Spleen (tissue), 7 donors: ENCODE data around the gene INPP4B.

Experiments used
- POLR2A ChIP-seq, 3 donors: fragments of 450-650 bp; IDR thresholded peaks; one replicate each; pipeline ENCODE4 v1.5.1; 2017; ENCODE audit warnings: antibody characterized with exemption in 3 of 3, mild to moderate bottlenecking in 1 of 3
- POLR2AphosphoS5 ChIP-seq, 3 donors: sonication (generic); formaldehyde crosslinking; IDR thresholded peaks; one replicate each; pipeline ENCODE4 v1.5.1; 2017; ENCODE audit warnings: antibody characterized with exemption in 3 of 3
- TF ChIP-seq, protein P1 (sequence below), 11 experiments: fragments of 200-600 bp in 7 of 11; fragments of 450-650 bp in 4 of 11; sonication (generic) in 4 of 11; IDR thresholded peaks in 8 of 11; conservative IDR thresholded peaks in 3 of 11; 1 replicate in 7 of 11; 2 replicates in 4 of 11; pipeline versions ENCODE4 v1.4.0 to v1.8.0; 2016 to 2021; ENCODE audit warnings: antibody characterized with exemption in 11 of 11, inconsistent platforms in 4 of 11, mild to moderate bottlenecking in 1 of 11
- donor health status: DM: no; HTN: no; CAD: no; lungs with moderate emphysema.
- donor health status: DM: no; HTN: no; CAD: no.
- donor health status: DM: no; HTN: no; CAD: no.

DNA sequence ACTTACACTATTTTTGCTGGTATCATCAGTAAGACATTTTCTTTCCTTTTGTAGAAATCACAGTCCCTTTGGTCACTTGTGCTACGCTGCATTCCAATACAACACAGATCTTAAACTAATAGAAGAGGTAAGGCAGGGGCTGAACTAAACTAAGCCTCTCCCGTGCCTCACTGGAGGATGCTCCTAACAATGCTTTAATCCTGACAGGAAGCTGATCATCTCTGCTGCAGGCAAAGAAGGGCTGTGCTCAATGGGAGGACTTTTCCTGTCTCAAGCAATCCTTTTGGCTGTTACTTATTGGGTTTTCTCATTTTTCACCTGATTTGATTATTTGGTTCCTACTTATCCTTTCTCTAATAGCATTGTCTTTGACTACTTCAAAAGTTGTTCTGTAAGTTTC is 583.1 kb downstream of the INPP4B start:
- TF ChIP-seq, protein P1, sequence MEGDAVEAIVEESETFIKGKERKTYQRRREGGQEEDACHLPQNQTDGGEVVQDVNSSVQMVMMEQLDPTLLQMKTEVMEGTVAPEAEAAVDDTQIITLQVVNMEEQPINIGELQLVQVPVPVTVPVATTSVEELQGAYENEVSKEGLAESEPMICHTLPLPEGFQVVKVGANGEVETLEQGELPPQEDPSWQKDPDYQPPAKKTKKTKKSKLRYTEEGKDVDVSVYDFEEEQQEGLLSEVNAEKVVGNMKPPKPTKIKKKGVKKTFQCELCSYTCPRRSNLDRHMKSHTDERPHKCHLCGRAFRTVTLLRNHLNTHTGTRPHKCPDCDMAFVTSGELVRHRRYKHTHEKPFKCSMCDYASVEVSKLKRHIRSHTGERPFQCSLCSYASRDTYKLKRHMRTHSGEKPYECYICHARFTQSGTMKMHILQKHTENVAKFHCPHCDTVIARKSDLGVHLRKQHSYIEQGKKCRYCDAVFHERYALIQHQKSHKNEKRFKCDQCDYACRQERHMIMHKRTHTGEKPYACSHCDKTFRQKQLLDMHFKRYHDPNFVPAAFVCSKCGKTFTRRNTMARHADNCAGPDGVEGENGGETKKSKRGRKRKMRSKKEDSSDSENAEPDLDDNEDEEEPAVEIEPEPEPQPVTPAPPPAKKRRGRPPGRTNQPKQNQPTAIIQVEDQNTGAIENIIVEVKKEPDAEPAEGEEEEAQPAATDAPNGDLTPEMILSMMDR (IDR thresholded peaks at IDR 0.05 in 8 of 11, conservative IDR thresholded peaks at IDR 0.05 in 3 of 11), result no peak
- TF ChIP-seq POLR2A (IDR thresholded peaks at IDR 0.05) (no peak), POLR2AphosphoS5 (IDR thresholded peaks at IDR 0.05) (no peak)
